ENCODE measurements around the gene LRMDA. TPM values are rescaled to one million over a fixed set of nuclear protein-coding genes. Genes with fewer than 3 reads are reported as not detected.
A peak's percentile ranks its signal among the peaks of the same experiment; 100 is the strongest.

LRMDA gene
- total and polyA plus RNA-seq, 2 of the 13 experiments (the other 11 are each of a cell fraction or from before 2014, with no cell fraction given): 13.4 to 22.0 TPM

DNA sequence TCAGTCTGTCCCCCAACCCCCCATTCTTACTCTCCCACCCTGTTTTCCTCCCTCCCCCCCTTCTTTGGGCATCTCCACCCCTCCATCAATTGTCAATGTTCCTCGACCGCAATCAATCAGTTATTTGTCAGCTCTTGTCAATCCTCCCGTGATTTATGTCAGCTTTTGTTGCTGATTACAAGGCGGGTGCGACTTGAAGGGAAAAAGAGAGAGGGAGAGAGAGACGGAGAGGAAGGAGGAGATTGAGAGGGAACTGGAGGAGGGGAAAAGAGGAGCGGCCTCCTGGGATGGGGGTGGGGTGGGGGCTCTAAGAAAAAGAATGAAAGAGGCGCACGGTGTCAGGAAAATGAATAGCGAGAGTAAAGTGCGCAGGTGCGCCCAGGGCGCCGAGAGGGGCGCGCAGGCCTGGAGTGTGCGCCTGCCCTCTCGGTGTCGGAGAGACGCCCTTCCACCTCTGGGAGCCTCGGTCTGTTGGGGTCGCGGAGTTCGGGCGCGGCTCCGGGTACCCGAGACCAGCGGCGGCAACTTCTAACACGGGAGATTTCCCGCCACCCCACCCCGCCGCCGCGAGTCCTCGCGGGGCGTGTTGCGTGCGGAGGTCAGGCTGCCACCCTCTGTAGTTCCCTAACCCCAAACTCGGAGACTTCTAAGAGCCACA lies 28.8 kb upstream of the LRMDA start (continued):
- no peak for TF ChIP-seq NR2C2 (CRISPR knock-in tag; IDR thresholded peaks at IDR 0.05; ENCODE audit: borderline replicate concordance)
- TF ChIP-seq SIX4 (CRISPR knock-in tag; IDR thresholded peaks at IDR 0.05): no peak
- TF ChIP-seq, protein P1, sequence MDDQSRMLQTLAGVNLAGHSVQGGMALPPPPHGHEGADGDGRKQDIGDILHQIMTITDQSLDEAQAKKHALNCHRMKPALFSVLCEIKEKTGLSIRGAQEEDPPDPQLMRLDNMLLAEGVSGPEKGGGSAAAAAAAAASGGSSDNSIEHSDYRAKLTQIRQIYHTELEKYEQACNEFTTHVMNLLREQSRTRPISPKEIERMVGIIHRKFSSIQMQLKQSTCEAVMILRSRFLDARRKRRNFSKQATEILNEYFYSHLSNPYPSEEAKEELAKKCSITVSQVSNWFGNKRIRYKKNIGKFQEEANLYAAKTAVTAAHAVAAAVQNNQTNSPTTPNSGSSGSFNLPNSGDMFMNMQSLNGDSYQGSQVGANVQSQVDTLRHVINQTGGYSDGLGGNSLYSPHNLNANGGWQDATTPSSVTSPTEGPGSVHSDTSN (CRISPR knock-in tag; IDR thresholded peaks at IDR 0.05; ENCODE audit: borderline replicate concordance): no peak
- TF ChIP-seq, protein P2, sequence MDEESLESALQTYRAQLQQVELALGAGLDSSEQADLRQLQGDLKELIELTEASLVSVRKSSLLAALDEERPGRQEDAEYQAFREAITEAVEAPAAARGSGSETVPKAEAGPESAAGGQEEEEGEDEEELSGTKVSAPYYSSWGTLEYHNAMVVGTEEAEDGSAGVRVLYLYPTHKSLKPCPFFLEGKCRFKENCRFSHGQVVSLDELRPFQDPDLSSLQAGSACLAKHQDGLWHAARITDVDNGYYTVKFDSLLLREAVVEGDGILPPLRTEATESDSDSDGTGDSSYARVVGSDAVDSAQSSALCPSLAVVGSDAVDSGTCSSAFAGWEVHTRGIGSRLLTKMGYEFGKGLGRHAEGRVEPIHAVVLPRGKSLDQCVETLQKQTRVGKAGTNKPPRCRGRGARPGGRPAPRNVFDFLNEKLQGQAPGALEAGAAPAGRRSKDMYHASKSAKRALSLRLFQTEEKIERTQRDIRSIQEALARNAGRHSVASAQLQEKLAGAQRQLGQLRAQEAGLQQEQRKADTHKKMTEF (CRISPR knock-in tag; IDR thresholded peaks at IDR 0.05): peak; percentile 18; the same call in 1 of the 2 replicates
- no peak for TF ChIP-seq ZNF619 (CRISPR knock-in tag; IDR thresholded peaks at IDR 0.05)
- TF ChIP-seq, protein P3, sequence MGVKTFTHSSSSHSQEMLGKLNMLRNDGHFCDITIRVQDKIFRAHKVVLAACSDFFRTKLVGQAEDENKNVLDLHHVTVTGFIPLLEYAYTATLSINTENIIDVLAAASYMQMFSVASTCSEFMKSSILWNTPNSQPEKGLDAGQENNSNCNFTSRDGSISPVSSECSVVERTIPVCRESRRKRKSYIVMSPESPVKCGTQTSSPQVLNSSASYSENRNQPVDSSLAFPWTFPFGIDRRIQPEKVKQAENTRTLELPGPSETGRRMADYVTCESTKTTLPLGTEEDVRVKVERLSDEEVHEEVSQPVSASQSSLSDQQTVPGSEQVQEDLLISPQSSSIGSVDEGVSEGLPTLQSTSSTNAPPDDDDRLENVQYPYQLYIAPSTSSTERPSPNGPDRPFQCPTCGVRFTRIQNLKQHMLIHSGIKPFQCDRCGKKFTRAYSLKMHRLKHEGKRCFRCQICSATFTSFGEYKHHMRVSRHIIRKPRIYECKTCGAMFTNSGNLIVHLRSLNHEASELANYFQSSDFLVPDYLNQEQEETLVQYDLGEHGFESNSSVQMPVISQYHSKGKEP (CRISPR knock-in tag; IDR thresholded peaks at IDR 0.05): no peak
- peak; percentile 62 for TF ChIP-seq ZFX (CRISPR knock-in tag; IDR thresholded peaks at IDR 0.05; ENCODE audit: low read depth)
- TF ChIP-seq, protein P4, sequence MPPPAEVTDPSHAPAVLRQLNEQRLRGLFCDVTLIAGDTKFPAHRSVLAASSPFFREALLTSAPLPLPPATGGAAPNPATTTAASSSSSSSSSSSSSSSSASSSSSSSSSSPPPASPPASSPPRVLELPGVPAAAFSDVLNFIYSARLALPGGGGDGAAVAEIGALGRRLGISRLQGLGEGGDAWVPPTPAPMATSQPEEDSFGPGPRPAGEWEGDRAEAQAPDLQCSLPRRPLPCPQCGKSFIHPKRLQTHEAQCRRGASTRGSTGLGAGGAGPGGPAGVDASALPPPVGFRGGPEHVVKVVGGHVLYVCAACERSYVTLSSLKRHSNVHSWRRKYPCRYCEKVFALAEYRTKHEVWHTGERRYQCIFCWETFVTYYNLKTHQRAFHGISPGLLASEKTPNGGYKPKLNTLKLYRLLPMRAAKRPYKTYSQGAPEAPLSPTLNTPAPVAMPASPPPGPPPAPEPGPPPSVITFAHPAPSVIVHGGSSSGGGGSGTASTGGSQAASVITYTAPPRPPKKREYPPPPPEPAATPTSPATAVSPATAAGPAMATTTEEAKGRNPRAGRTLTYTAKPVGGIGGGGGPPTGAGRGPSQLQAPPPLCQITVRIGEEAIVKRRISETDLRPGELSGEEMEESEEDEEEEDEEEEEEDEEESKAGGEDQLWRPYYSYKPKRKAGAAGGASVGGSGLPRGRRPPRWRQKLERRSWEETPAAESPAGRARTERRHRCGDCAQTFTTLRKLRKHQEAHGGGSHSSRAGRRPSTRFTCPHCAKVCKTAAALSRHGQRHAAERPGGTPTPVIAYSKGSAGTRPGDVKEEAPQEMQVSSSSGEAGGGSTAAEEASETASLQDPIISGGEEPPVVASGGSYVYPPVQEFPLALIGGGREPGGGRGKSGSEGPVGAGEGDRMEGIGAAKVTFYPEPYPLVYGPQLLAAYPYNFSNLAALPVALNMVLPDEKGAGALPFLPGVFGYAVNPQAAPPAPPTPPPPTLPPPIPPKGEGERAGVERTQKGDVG (CRISPR knock-in tag; IDR thresholded peaks at IDR 0.05; ENCODE audit: borderline replicate concordance): no peak
- TF ChIP-seq SMAD1 (CRISPR knock-in tag; IDR thresholded peaks at IDR 0.05; ENCODE audit: borderline replicate concordance, low read depth): no peak
- no peak for TF ChIP-seq YEATS2 (CRISPR knock-in tag; IDR thresholded peaks at IDR 0.05; ENCODE audit: borderline replicate concordance)
- TF ChIP-seq ZNF839 (CRISPR knock-in tag; IDR thresholded peaks at IDR 0.05; ENCODE audit: borderline replicate concordance): no peak
- TF ChIP-seq SIN3A (IDR thresholded peaks at IDR 0.05; ENCODE audit: borderline replicate concordance, low read depth, low read length): no peak
- no peak for TF ChIP-seq RNF2 (conservative IDR thresholded peaks at IDR 0.05; ENCODE audit: low read depth)
- TF ChIP-seq CENPT (CRISPR knock-in tag; IDR thresholded peaks at IDR 0.05; ENCODE audit: low read depth): no peak
- TF ChIP-seq SMAD3 (CRISPR knock-in tag; IDR thresholded peaks at IDR 0.05): peak; percentile 13; the same call in 1 of the 2 replicates
- TF ChIP-seq FOSL2 (CRISPR knock-in tag; IDR thresholded peaks at IDR 0.05): no peak; the same call in 1 of the 2 replicates
- no peak for TF ChIP-seq ZNF296 (CRISPR knock-in tag; conservative IDR thresholded peaks at IDR 0.05)
- TF ChIP-seq, protein P5, sequence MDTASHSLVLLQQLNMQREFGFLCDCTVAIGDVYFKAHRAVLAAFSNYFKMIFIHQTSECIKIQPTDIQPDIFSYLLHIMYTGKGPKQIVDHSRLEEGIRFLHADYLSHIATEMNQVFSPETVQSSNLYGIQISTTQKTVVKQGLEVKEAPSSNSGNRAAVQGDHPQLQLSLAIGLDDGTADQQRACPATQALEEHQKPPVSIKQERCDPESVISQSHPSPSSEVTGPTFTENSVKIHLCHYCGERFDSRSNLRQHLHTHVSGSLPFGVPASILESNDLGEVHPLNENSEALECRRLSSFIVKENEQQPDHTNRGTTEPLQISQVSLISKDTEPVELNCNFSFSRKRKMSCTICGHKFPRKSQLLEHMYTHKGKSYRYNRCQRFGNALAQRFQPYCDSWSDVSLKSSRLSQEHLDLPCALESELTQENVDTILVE (CRISPR knock-in tag; IDR thresholded peaks at IDR 0.05): no peak

All from HepG2 (cell line).